DND-41 (cell line): Measurements from ENCODE around the gene ADAMTS16.
"Not testable (repeated sequence)": the region's sequence is repeated elsewhere in the genome, so short reads cannot be mapped to it uniquely, and the experiment has no call there.

Experiments
- CTCF ChIP-seq: IDR thresholded peaks from 2 replicates; pipeline ENCODE4 v1.5.1; 2012; ENCODE audit warnings: borderline replicate concordance, low read length, moderate library complexity, mild to moderate bottlenecking; ENCODE audit not compliant: poor library complexity, severe bottlenecking; ENCODE audit errors: extremely low read depth
- EZH2 ChIP-seq: IDR thresholded peaks from 3 replicates; pipeline ENCODE4 v1.6.1; 2012; ENCODE audit warnings: borderline replicate concordance, low read depth, mild to moderate bottlenecking, moderate library complexity, low read length, inconsistent platforms; ENCODE audit not compliant: severe bottlenecking

- TF ChIP-seq EZH2, CTCF: not testable (repeated sequence)
Measured at GRCh38 chr5:5137851-5138250, 2.3 kb upstream of the ADAMTS16 start.
